ENCODE measurements around the gene PLTP. TPM values are rescaled to one million over a fixed set of nuclear protein-coding genes. Genes with fewer than 3 reads are reported as not detected.
A peak's percentile ranks its signal among the peaks of the same experiment; 100 is the strongest.

Gene PLTP
- total and polyA plus RNA-seq, 2 of the 13 experiments (the other 11 are each of a cell fraction or from before 2014, with no cell fraction given), result 16.9 to 28.6 TPM

DNA sequence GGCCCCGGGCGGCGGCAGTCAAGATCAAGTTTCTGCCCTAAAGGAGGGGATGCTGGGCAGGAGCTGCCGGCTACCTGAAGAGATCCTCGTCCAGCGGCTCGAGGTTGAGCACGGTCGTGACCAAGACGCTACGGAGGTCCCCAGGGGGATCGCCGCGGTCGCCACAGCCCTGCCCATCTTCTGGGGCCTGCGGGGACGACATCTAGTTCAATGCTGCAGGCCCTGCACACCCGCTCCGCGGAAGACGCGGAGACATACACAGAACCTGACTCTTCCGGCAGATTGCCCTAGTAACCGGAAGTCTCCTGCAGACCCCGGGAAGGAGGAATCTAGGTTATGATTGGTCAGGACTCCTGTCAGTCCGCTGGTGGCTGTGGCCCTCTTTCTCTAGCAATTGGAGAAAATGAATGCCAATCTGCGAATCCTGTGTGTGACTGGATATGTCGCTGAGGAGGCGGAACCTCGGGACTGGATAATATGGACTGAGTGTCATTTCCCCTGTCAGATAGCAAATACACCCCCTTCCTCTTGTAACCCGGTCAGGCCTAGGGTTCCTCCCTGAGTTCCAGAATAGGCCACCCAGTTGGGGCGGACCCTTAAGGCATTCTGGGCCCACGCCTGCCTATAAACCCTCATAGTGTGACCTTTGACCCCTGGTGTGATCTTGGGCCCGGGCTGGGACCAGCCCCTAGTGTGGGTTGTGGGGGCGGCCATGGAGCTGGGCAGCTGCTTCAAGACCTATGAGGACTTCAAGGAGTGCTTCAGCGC is 54.7 kb downstream of the PLTP start, which contains the start of the genes ACOT8 and ZSWIM3 (continued):
- TF ChIP-seq NCOR1 (IDR thresholded peaks at IDR 0.05; ENCODE audit: borderline replicate concordance, low read length) (peak; percentile 70; the same call in 1 of the 2 replicates), DR1 (CRISPR knock-in tag; IDR thresholded peaks at IDR 0.05) (peak; percentile 98), ZKSCAN8 (CRISPR knock-in tag; IDR thresholded peaks at IDR 0.05; ENCODE audit: borderline replicate concordance) (peak; percentile 76; the same call in 1 of the 2 replicates), SOX13 (IDR thresholded peaks at IDR 0.05) (peak; percentile 7; the same call in 1 of the 2 replicates), SOX13 (CRISPR knock-in tag; conservative IDR thresholded peaks at IDR 0.05 in 1 of 2, IDR thresholded peaks at IDR 0.05 in 1 of 2) (no peak; a peak in 1 of 4 replicates), SMAD1 (CRISPR knock-in tag; IDR thresholded peaks at IDR 0.05; ENCODE audit: borderline replicate concordance, low read depth) (no peak), ZNF510 (CRISPR knock-in tag; IDR thresholded peaks at IDR 0.05; ENCODE audit: low read depth) (0 out of 2 replicates have a peak, but pooled peaks have one; percentile 65), ZNF503 (CRISPR knock-in tag; IDR thresholded peaks at IDR 0.05) (0 out of 2 replicates have a peak, but pooled peaks have one; percentile 26), RFXANK (CRISPR knock-in tag; IDR thresholded peaks at IDR 0.05) (peak; percentile 48; the same call in 1 of the 2 replicates), HMG20A (CRISPR knock-in tag; IDR thresholded peaks at IDR 0.05; ENCODE audit: borderline replicate concordance) (0 out of 2 replicates have a peak, but pooled peaks have one; percentile 18), TOE1 (CRISPR knock-in tag; IDR thresholded peaks at IDR 0.05) (no peak), NFE2 (CRISPR knock-in tag; IDR thresholded peaks at IDR 0.05) (no peak; the same call in 1 of the 2 replicates), ATF1 (CRISPR knock-in tag; IDR thresholded peaks at IDR 0.05) (peak; percentile 90), ZNF180 (CRISPR knock-in tag; IDR thresholded peaks at IDR 0.05; ENCODE audit: borderline replicate concordance, low read depth) (no peak), HOXA3 (CRISPR knock-in tag; IDR thresholded peaks at IDR 0.05) (peak; percentile 72; the same call in 1 of the 2 replicates), ZNF746 (CRISPR knock-in tag; IDR thresholded peaks at IDR 0.05) (peak; percentile 31; the same call in 1 of the 2 replicates), ZNF777 (CRISPR knock-in tag; IDR thresholded peaks at IDR 0.05) (0 out of 2 replicates have a peak, but pooled peaks have one; percentile 4), ZNF207 (IDR thresholded peaks at IDR 0.05; ENCODE audit: borderline replicate concordance) (no peak), ZSCAN22 (CRISPR knock-in tag; IDR thresholded peaks at IDR 0.05) (no peak), SP1 (IDR thresholded peaks at IDR 0.05) (no peak), SP1 (CRISPR knock-in tag; IDR thresholded peaks at IDR 0.05) (peak; percentile 57), ZNF546 (CRISPR knock-in tag; conservative IDR thresholded peaks at IDR 0.05) (peak; percentile 81; the same call in 1 of the 2 replicates), ZNF350 (CRISPR knock-in tag; IDR thresholded peaks at IDR 0.05; ENCODE audit: borderline replicate concordance, low read depth) (peak; percentile 92), ZNF281 (CRISPR knock-in tag; IDR thresholded peaks at IDR 0.05; ENCODE audit: borderline replicate concordance) (peak; percentile 28; the same call in 1 of the 2 replicates), YEATS4 (CRISPR knock-in tag; IDR thresholded peaks at IDR 0.05; ENCODE audit: borderline replicate concordance) (peak; percentile 87)
- TF ChIP-seq, protein P1, sequence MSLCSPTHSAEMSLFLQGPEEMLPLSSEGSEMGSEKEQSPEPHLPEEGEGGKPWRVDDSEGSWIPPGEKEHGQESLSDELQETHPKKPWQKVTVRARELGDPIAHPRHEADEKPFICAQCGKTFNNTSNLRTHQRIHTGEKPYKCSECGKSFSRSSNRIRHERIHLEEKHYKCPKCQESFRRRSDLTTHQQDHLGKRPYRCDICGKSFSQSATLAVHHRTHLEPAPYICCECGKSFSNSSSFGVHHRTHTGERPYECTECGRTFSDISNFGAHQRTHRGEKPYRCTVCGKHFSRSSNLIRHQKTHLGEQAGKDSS (CRISPR knock-in tag; IDR thresholded peaks at IDR 0.05; ENCODE audit: borderline replicate concordance, low read depth), result peak; percentile 14; the same call in 1 of the 2 replicates

All from HepG2 (cell line).